HG03108 (cell line): ENCODE data around the gene MAST4.

ENCODE experiments used
- ATAC-seq: cut with Tn5 transposase; IDR thresholded peaks from one replicate; pipeline ENCODE4 v1.9.1; 2021; ENCODE audit warnings: moderate library complexity; ENCODE audit not compliant: unreplicated experiment

Gene MAST4

DNA sequence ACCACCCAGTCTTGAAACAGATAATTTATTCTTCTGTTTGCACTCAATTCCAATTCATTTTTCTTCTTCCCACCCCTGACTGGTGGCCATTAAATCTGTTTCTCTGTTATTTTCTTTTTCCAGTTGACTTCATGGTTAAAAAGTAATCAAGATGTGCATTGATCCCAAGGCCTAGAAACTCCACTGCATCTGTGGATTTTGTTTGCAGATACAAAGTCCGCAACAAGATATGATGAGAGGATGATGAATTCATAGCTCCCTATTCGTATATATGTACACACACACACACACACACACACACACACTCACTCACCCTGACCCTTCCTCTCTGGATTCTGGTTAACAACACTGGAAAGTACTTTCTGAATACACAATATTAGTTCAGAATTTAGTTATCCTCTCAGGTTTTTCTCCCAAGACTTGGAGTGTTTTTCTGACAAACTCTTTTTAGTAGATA, 548.0 kb downstream of the MAST4 start:
- ATAC-seq = no peak

DNA sequence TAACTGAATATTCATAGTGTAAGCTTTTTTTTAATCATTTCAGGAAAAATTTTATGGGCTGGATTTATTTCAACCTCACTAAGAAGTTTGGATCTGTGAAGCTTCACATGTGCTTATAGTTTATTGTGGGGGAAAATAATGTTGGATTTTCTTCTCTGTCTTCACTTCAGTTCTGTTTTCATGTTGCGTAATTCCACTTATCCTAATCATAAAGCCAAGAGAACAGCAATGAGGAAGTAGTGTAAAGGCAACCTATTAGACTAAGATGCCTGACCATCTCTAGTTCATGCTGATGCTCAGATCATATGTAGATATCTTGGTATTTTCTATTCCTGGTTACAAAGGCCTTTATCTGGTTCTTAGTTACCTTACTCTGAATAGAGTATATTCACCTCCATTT, 550.4 kb downstream of the MAST4 start:
- ATAC-seq = no peak

DNA sequence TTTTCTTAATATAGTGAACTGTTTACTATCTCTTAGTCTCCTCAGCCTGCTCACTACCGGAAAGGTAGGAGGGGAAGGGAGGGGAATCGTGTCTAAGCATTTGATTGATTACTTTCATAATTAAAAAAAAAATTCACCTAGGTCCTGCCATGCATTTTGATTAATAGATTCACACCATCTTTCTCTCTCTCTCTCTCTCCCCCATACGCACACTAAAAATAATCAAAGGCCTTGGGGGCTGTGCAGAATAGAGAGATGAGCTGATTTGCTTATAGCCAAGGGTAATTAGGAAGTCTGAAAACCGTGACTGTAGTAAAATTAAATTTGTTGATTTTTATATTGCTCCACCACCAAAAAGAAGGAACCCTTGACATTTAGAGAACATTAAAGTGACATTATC, 550.8 kb downstream of the MAST4 start:
- no peak for ATAC-seq

DNA sequence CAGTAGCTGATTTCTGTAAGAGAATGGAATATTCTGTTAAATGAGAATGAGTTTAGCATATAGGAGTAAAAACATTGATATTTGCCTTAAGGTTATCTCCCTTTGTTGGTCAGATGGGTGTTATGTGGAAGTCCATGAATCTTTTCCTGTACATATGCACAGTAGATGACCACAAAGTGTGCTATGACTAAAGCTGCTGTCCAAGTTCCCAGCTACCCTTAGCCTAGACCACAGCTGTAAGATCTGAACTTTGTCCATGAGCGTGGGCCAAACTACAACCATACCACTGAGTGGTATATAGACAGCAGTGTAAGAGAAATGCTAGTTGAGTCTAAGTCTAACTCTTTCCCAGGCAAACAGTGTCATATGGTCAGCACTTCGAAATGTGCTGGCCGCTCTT, 551.6 kb downstream of the MAST4 start:
- no peak for ATAC-seq

DNA sequence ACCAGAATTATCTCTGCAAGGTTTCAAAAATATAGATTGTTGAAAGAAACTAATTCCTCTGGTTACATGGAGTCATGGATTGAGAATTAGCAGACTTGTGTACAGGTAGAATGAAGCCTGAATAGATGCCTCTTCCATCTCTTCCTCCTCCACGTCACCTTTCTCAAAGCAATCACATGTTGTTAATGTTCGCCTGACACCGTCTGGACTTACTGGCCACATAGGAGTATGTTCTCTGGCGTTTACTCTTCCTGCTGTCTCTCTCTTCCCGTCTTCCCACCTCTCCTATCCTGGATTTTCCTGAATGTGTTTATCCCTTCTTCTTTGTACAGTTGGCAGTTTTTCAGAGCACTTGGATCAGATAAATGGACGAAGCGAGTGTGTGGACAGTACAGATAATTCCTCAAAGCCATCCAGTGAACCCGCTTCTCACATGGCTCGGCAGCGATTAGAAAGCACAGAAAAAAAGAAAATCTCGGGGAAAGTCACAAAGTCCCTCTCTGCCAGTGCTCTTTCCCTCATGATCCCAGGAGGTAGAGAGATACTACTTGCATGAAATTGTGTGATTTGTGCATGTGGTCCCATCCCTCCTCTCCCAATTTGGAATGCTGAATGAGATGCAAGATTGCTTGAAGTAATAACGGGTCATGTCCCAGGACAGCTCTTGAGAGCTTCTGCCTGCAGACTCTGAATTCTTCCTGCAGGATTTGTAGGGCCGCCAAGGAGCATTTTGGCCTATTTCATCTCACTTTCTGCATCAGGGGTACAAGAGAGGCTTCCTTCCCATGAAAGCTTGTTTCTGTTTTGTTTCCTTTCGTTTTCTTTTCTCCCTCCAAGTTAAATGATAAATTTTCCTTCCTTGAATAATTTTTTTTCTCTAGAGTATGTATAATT, 553.1 kb downstream of the MAST4 start:
- ATAC-seq = no peak

DNA sequence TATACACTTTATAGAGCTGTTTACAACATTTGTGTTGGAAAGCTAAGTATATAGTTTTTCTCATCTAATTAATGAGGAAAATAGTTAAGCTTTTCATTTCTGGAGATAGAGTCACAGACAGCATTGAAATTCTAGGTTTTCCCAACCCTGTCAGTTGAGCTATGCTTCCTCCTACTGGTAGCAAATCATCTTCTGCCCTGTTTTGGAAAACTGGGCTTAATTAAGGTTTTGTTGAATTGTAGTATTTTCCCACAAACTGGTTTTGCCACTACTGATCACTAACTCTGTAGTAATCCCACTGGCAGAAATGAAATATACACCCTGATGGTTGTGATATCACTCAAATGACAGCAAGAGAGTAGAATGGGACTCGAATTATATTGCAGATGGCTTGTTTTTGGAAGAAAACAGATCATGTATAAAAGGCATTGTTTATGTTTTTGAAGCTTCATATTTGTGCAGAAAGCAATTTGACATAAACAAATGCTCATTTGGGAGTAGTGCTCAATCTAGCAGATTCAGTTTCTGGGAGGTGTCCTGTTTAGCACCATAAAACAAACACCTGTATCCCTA, 553.8 kb downstream of the MAST4 start:
- no peak for ATAC-seq

DNA sequence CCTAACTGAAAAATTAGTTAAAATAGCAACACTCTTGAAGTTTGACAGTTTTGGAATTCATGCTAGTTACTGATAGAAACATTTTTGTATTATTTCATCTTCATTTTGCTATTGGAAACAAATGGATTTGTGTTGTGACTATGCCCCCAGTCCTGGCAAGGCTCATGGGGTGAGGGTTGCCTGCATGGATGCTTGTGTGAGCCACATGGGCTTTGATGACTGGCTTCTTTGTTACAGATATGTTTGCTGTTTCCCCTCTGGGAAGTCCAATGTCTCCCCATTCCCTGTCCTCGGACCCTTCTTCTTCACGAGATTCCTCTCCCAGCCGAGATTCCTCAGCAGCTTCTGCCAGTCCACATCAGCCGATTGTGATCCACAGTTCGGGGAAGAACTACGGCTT, 556.2 kb downstream of the MAST4 start:
- no peak for ATAC-seq

DNA sequence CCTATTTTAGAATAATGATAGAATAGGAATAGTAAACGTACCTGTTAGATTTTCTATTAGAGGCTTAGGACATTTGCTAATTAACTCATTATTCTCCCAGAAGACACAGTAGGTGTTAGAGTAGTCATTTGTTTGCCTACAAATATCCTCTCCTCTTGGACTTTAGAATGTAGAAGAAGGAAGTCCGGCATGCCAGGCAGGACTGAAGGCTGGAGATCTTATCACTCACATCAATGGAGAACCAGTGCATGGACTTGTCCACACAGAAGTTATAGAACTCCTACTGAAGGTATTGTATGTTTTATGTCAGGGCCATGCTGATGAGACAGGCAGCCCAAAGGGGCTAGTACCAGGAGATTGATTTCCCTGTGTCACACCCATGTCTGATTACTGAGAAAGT, 557.1 kb downstream of the MAST4 start:
- ATAC-seq = no peak

DNA sequence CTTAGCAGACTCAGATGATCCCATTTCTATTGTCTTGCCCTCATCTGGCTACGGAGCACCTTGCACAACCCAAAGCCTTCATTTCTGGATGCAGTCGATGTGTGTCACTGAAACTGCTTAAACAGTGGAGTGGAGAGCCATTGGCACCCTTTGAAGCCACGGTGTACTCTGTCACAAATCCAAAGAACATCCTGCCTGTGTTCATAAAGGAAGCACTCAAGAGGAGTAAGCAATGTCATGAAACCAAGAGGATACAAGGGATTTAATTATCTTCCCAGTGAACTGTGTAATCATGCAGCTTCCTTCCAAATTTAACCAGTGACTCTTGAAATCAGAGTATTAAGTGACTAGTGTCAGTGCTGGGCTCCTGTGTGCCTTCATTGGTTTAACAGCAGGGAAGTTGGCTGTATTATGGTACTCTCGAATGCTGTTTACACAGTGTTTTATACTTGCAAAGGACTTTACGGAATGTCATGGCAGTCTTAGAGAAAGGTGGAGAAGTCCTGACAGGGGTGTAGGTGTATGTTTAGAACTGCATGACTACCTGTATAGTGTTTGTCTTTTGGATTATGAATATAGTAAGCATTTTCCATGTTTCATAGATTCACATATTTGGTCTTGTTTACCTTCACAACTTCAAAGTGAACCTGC, 558.5 kb downstream of the MAST4 start:
- no peak for ATAC-seq

DNA sequence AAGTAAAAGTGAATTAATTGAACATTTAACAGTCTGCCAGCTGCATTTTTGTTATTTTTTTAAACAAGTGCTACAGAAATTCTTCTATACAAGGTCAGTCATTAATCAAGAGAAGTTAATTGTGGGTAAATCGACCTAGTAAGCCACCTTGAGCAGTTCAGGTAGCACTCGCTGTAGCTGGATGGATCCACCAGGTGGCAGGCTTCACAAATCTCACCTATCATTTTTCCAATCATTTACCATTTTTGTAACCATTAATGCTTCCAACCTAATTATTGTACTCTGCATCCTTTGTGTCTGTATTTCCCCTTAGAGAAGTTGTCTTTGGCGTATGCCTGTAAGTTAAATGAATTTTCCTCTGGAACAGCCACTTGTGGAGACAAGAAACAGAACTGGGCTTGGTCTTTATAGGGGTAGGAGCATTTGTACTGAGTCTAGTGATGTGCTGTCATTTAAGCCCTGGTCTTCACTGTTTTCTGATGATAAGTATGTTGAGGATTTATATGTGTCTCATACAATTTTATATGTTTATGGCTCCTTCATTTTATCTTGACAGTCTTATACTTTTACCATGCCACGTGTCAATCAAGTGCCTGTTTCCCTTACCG, 560.9 kb downstream of the MAST4 start:
- no peak for ATAC-seq

DNA sequence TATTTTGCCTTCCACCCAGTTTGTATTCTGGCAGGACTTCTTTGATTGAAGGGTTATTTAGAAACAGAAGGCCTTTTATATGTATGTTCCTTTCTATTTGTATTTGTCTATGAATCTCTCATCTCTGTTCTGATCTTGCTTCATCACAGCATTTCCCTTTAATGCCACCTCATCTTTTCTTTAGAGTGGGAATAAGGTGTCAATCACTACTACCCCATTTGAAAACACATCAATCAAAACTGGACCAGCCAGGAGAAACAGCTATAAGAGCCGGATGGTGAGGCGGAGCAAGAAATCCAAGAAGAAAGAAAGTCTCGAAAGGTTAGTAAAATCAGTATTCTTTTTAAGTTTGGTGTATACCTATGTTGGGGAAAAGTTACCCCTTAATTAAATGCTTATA, 564.1 kb downstream of the MAST4 start:
- no peak for ATAC-seq

DNA sequence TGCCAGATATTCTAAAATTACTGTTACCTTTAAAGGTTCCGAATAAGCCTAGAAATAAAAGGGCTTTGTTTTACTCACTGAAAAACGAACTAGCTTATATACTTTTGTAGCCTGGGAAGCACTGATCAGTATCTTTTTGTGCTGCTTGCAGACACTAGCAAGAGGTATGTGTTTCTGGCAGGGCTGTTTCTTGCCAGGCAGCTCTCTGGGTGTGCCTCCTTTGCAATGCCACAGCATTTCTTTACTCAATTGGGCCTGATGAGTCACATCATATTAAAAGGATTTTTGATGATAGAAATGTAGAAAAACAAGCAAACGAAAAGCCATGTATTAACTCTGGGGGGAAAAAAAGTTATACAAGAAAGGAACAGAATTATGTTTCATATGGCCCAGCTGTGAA, 564.8 kb downstream of the MAST4 start:
- ATAC-seq = no peak

DNA sequence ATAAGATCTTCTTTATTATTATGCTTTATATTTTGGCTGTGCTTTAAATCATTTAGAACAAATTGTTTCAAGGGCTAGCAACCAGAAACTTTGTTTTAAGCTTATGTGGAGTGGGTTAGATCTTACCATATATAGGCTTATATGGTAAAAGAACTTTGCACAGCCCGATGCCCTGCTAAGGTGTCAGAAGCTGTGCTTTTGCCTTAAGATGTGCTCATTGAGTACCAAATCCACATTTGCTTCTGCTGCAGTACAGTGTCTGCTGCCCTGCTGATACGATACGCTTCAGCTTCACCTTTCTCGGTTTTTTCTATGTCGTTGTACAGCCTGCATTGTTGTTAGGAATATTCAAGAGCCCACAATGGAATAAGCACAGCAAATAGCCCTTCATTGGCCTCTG, 565.6 kb downstream of the MAST4 start:
- ATAC-seq = no peak

DNA sequence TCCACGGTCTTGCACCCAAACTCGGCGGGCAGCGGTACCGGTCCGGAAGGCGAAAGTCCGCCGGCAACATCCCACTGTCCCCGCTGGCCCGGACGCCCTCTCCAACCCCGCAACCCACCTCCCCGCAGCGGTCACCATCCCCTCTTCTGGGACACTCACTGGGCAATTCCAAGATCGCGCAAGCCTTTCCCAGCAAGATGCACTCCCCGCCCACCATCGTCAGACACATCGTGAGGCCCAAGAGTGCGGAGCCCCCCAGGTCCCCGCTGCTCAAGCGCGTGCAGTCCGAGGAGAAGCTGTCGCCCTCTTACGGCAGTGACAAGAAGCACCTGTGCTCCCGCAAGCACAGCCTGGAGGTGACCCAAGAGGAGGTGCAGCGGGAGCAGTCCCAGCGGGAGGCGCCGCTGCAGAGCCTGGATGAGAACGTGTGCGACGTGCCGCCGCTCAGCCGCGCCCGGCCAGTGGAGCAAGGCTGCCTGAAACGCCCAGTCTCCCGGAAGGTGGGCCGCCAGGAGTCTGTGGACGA, 567.1 kb downstream of the MAST4 start:
- no peak for ATAC-seq

DNA sequence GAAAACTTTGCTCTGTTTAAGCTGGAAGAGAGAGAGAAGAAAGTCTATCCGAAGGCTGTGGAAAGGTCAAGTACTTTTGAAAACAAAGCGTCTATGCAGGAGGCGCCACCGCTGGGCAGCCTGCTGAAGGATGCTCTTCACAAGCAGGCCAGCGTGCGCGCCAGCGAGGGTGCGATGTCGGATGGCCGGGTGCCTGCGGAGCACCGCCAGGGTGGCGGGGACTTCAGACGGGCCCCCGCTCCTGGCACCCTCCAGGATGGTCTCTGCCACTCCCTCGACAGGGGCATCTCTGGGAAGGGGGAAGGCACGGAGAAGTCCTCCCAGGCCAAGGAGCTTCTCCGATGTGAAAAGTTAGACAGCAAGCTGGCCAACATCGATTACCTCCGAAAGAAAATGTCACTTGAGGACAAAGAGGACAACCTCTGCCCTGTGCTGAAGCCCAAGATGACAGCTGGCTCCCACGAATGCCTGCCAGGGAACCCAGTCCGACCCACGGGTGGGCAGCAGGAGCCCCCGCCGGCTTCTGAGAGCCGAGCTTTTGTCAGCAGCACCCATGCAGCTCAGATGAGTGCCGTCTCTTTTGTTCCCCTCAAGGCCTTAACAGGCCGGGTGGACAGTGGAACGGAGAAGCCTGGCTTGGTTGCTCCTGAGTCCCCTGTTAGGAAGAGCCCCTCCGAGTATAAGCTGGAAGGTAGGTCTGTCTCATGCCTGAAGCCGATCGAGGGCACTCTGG, 567.8 kb downstream of the MAST4 start:
- ATAC-seq = no peak

DNA sequence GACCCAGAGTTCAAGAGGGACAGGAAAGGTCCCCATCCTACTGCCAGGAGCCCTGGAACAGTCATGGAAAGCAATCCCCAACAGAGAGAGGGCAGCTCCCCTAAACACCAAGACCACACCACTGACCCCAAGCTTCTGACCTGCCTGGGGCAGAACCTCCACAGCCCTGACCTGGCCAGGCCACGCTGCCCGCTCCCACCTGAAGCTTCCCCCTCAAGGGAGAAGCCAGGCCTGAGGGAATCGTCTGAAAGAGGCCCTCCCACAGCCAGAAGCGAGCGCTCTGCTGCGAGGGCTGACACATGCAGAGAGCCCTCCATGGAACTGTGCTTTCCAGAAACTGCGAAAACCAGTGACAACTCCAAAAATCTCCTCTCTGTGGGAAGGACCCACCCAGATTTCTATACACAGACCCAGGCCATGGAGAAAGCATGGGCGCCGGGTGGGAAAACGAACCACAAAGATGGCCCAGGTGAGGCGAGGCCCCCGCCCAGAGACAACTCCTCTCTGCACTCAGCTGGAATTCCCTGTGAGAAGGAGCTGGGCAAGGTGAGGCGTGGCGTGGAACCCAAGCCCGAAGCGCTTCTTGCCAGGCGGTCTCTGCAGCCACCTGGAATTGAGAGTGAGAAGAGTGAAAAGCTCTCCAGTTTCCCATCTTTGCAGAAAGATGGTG, 568.8 kb downstream of the MAST4 start:
- ATAC-seq = no peak

DNA sequence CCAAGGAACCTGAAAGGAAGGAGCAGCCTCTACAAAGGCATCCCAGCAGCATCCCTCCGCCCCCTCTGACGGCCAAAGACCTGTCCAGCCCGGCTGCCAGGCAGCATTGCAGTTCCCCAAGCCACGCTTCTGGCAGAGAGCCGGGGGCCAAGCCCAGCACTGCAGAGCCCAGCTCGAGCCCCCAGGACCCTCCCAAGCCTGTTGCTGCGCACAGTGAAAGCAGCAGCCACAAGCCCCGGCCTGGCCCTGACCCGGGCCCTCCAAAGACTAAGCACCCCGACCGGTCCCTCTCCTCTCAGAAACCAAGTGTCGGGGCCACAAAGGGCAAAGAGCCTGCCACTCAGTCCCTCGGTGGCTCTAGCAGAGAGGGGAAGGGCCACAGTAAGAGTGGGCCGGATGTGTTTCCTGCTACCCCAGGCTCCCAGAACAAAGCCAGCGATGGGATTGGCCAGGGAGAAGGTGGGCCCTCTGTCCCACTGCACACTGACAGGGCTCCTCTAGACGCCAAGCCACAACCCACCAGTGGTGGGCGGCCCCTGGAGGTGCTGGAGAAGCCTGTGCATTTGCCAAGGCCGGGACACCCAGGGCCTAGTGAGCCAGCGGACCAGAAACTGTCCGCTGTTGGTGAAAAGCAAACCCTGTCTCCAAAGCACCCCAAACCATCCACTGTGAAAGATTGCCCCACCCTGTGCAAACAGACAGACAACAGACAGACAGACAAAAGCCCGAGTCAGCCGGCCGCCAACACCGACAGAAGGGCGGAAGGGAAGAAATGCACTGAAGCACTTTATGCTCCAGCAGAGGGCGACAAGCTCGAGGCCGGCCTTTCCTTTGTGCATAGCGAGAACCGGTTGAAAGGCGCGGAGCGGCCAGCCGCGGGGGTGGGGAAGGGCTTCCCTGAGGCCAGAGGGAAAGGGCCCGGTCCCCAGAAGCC, 569.6 kb downstream of the MAST4 start:
- peak; percentile 75 for ATAC-seq

DNA sequence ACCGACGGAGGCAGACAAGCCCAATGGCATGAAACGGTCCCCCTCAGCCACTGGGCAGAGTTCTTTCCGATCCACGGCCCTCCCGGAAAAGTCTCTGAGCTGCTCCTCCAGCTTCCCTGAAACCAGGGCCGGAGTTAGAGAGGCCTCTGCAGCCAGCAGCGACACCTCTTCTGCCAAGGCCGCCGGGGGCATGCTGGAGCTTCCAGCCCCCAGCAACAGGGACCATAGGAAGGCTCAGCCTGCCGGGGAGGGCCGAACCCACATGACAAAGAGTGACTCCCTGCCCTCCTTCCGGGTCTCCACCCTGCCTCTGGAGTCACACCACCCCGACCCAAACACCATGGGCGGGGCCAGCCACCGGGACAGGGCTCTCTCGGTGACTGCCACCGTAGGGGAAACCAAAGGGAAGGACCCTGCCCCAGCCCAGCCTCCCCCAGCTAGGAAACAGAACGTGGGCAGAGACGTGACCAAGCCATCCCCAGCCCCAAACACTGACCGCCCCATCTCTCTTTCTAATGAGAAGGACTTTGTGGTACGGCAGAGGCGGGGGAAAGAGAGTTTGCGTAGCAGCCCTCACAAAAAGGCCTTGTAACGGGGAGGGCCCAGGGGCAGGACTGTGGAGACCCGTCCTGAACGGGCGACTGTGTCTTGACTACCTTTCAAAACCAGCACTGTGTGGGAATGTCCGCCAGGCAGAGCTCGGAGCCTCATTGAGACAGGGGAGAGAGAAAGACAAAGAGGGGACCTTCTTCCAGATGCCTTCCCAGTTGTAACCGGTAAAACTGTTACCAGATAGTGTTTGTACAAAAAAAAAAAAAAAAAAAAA, 570.5 kb downstream of the MAST4 start:
- ATAC-seq = peak; percentile 64
